ENCODE results near the gene IRF2.

The IRF2 gene

DNA sequence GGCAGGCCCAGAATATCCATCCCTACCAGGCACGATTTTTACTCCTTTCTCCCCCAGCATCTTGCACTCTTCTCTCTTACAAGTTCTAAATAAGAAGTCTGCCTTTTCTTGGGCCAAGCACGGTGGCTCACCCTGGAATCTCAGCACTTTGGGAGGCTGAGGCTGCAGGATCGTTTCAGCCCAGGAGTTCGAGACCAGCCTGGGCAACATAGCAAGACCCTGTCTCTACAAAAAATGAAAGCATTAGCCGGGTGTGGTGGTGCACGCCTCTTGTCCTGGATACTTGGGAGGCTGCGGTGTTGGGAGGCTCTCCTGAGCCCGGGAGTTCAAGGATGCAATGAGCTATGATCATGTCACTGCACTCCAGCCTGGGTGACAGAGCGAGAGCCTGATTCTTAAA lies 64.8 kb downstream of the IRF2 start:
- no peak for DNase-seq (ENCODE audit: low spot score)

DNA sequence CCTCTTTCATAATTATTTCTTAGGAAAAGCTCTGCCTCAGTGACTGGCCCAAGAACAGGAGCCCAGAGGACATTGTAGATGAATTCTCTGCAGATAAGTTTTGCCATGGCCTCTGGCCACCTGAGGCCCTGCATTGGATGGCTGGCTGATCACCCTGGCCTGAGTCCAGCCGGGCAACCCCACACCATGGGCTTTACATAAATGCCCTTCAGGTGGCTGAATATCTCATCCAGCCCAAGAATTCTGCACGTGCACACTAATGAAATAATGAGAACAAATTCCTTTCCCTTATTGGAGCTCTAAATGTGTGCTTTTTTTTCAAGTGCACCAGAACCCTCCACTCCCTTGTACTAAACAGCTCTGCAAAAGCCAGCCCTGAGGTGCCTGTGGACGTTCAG lies 65.7 kb downstream of the IRF2 start:
- no peak for DNase-seq (ENCODE audit: low spot score)

DNA sequence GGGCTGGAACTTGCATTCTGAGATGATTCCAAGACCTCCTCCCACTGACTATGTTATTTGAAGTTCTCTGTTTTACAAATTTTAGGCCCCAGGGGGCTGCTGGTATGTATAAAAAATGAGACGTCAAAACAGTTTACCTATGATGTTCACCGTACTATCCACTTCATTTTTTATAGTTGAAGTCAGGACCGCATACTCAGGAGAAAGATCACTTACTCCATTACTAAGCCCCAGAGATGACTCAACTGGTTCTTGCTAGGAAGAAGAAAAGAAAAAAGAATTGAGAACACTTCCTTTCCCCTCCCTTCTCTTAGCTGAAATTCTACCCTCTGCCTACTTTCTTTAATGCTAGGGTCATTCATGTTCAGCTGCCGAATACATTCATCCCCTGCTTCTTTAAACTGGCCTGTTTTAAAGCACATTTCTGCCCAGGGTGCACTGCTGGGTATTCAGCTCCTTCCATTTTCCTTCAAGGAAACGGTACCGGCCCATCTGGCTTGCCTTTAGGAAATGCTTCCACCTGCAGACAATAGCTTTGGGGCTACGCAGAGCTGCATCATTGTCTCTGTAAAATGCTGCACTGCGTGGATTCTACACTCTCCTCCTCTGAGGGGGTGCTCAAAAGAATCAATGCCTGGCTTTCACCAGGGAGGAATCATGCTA lies 66.2 kb downstream of the IRF2 start:
- DNase-seq (ENCODE audit: low spot score), result no peak

DNA sequence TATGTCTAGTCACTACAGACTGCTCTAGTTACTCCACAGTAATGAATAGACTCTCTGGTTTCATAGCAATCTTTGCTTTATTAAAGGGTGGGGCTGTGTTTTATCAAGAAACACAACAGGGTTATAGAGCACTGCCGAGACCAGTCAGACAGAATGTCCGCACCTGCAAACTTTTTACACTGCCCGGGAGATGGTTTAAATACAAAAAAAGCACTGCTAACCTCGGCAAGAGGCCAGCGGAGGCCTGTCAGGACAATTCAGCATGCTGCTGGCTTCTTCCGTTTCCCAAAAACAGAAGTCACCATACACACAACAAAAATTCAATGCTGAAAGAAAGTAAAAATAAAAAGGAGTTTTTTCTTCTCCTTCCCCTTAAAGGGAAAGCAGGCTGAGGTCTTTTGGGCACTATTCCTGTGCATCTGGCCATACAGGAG lies 67.4 kb downstream of the IRF2 start:
- no peak for DNase-seq (ENCODE audit: low spot score)

DNA sequence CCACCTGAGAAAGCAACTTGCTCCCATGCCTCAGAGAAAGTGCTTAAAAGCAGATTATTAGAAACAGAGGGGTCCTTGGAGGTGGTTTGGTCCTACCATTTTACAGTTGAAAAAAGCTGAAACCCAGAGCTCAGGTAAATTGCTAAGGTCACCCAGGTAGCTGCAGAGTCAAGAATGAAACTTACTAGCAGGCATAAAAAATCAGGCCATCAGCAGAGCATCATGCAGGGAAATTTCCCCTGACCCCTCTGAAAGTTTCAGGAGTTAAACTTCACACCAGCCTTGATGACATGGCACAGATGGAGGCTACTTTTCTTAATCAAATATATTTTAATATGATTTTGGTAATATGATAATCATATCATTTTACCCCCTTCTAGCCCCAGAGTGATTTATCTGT lies 70.3 kb downstream of the IRF2 start:
- no peak for DNase-seq (ENCODE audit: low spot score)

DNA sequence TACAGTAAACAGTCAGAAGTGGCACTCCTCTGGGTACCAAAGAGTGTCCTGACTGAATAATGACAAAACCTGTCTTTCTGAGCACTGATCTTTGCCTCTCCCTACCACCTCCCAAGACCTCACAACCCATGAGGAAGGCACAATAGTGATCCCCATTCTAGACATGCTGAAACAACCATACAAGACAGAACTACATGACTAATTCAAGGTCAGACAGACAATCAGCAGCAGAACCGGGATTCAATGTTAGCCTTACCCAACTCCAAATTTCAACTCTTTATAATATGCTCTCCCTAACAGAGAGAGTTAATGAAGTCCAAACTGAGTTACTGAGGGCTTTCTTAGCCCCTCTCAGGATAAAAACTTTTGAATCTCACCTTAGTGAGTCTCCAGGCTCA lies 71.0 kb downstream of the IRF2 start:
- no peak for DNase-seq (ENCODE audit: low spot score)

DNA sequence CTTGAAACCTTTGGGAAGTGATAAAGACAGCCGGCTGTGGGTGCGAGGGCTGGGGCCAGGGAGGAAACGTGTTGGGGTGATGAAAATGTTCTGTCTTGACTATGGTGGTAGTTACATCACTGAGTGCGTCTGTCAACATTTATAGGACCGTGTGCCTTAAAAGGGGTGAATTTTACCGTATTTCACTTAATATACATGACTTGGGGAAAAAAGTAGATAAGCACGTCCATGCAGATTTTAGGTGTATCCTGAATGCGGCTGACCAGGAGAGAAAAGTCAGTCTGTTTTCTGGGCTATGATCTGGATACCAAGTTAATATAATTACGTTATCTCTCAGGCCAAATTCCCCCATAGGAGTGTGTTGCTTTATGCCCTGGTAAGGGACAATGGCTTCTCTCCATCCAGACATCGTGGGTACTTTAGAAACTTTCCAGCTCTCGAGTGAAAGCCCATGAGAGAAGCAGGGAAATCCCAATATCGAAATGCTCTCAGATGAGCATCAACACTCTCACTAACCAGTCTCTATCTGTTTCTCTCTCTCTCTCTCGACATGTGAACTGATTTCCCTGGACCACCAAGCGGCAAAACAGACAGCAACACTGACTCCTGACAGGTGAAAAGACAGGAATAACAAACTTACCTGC lies 71.5 kb downstream of the IRF2 start:
- no peak for DNase-seq (ENCODE audit: low spot score)

DNA sequence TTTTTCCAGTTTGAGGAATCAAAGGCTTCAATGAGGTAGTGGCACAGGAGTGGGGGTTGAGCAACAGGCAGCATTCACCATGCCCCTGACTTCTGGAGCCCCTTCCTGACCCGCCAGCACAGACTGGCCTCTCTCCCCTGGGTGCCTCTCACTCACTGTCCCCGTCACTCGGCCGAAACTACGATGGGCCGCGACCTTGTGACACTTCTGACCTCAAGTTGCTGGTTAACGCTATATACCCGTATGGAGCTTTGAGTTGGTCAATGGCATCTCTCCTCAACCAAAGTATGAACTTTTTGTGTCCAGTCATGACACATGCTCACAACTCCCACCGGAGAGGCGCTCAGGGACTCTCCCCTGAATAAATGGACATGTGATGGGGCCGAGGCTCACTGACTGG lies 72.1 kb downstream of the IRF2 start:
- DNase-seq (ENCODE audit: low spot score), result no peak

DNA sequence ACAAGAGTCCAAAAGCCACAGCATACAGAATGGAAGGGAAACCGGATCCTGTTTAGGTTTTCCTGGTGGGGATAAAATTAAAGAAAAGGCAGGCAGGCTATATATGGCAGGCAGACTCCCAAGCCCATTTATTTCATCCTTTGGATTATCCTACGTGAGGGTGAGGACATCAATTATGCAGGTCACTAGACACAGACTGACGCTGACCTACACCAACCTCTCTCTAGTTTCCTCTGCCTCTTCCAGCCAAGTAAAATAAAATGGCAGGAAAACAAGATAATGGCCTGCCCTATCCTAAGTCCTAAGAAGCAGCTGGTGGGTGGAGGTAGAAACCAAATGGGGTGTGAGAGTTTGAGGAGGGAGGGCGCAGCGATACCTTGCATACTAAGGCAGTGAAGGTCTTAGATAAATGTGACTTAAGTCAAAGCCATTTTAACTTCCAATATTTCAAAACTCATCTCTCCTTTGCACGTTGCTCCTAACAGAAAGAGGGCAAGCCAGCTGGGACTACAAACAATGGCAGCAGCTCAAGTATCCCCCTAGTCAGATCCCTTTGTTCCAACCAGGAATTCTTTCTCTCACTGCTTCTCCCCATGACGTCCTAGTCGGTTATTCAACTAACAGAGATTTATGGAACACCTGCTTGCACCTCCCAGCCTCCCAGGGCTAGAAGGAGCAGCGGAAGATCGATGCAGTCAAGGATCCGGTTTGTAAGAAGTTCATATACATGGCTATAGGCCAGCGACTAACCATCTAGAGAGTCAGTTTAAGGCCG lies 72.8 kb downstream of the IRF2 start:
- DNase-seq (ENCODE audit: low spot score), result no peak

DNA sequence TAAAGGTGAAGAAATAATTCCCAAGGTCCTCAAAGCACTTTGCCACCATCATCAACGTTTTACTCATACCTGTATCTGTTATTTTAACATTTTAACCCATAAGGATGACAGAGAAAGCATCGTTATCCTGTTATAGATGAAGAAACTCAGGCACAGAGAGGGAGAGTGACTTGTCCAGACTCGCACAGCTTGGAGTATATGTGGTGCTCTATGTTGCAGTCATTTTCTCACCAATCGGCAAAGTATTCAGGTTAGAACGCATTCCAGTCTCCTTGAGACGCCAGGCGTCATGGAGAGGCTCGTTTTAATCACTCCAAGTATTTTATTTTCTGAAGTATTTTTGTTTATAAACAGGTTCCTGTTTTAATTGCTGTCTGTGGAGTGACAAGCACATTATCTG lies 73.5 kb downstream of the IRF2 start:
- no peak for DNase-seq (ENCODE audit: low spot score)

DNA sequence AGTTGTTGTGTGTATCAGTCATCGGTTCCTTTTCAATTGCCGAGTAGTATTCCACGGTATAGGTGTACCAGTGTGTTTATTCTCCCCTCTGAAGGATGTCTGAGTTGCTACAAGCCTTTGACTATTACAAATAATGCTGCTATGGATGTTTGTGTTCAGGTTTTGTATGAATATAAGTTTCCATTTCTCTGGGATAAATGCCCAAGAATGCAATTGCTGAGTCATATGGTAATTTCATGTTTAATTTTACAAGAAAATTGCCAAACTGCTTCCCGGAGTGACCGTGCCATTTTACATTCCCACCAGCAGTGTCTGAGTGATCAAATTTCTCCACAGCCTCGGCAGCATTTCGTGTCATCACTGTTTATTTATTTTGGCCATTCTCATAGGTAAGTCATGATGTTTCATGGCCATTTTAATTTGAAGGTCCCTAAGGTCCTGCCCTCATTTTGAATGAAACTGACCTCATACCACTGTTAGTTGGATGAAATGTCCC lies 73.9 kb downstream of the IRF2 start:
- no peak for DNase-seq (ENCODE audit: low spot score)

DNA sequence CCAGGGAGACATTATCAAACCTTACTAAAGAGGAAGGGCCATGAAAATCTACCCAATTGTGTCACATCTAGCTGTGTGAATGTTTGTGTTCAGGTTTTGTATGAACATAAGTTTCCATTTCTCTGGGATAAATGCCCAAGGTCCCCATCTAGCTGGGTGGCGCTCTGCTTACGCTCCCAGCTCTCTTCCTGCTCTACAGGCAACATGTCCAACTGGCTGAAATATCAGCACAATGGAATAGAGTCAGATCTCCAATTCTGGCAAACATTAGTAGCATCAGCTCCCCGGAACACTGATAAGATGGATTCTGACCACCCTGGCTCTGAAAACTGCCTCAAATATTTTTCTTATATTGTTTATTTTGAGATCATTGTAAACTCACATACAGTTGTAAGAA lies 74.8 kb downstream of the IRF2 start:
- DNase-seq (ENCODE audit: low spot score), result no peak

DNA sequence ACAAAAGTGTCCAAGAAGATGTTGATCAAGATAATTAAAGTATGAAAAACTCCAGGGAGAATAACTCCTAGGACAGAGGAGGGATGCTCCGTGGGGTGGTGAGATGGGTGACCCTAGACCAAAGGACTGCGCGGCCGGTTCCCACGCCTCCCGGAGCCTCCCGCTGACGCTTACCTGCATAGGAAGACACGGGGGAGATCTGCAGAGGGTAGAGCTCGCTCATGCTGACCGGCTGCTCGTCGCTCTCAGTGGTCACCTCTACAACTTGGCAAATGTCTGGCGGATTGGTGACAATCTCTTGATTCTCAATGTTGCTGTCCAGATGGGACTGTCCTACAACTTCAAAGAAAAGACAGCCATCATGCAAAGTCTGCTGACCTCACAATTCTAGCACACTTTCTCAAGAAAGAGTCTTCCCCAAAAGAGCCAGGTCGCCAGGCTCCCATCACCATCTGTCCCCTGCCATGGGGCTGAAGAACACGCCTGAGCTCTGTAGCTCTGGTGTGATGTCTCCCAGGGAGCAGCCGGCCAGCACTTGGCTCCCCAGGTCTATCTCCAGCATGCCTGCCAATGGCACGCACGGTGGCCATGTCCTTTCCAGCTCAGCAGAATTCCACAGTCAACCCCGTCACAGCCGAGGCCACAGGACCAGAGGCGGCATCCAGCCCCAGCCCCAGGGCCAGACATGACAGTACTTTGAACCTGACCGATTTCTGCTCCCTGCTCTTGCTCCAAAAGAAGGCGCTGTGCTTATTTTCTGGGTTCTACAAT lies 75.4 kb downstream of the IRF2 start:
- DNase-seq (ENCODE audit: low spot score), result no peak

DNA sequence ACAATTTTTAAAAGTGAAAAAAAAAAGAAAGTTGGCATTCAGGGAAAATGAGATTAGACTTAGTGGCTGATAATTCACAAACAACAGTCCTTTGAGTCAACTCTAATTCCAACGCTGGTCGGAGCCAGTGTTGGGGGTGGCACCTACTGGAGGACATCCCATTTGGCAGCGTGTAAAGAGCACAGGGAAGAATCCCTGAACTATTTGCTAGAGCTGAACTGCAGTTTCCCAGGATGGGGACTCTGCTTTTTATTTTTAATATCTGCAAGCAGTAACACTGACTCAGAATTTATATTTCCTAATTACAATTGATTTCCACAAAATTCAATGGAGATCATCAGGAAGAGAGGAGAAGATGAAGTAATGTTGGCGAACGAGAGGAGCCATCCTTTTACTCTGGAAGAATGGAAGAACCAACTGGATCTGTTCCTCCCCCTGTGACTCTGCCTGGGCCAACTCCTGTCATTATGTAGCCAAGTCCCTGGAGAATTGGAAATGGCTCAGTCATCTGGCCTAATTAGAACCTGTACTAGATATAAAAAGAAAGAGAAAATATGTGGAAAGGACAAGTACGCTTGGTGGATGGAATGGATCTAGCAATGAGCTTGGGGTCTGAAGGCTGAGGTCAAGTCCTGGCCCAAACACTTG lies 76.7 kb downstream of the IRF2 start:
- DNase-seq (ENCODE audit: low spot score), result no peak

DNA sequence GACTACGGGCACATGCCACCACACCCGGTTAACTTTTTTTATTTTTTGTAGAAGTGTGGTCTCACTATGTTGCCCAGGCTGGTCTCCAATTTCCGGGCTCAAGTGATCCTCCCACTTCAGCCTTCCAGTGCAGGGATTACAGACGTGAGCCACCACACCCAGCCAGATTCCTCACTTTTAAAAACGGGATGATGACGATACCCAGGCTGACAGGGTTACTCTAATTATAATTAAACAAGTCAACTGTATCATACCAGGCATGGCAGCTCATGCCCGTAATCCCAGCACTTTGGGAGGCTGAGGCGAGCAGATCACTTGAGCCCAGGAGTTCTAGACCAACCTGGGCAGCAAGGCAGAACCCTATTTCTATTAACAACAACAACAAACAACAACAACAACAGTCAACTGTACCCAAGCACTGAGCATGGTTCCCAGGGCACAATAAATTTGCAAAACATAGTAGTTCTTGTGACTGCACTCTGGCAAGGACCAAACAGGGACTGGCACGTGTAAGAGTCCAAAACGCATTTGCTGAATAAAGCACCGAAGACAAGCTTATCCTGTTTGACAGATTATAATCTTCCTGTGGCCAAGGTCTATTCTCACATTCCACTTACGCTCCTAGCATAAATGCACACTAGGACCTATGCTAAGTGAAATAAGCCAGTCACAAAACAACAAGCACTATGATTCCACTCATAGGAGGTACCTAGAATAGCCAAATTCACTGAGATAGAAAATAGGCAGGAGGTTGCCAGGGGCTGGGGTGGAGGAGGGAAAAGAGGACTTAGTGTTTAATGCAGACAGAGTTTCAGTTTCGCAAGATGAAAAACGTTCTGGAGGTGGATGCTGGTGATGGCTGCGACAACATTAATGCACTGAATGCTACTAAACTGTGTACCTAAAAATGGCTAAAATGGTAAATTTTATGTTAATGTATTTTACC lies 77.5 kb downstream of the IRF2 start:
- DNase-seq (ENCODE audit: low spot score), result no peak

DNA sequence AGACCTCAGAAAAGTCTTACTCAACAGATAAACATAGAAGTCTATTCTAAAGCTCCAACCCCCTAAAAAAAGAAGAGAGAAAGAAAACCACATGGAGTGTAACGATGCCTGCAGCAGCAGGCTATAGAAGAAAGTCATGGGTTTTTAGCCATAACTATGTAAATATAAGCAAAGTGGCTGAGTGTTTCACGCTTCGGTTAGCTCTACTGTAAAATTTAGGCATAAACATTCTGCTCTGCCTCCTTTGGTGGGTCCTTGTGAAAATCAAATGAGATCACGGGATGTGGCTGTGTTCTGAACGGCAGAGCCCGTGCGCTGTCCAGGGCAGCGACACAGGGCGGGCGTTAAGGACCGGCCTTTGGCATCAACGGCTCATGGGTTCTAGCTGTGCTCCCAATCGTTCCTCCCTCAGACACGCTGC lies 78.4 kb downstream of the IRF2 start:
- DNase-seq (ENCODE audit: low spot score), result no peak

DNA sequence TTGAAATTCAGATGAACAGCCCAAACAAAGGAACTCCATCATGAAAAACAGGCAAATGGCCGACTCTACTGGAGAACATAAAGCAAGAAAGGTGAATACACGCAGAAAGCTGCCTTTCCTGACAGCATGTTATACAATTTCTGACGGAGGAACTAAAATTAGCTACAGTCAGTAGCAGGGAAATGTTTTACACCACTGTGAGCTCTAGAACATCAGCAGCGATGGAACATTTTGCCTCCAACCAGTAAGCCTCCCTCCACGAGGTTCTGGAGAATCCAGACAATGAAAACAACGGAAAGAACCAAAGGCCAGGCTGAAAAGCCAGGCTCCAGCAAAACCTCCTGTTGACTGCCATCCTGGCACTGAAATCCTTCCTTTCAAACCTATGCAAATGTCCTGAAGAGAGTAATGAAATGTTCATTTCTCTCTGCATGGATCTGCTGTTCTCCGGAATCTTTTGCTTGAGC lies 78.9 kb downstream of the IRF2 start:
- no peak for DNase-seq (ENCODE audit: low spot score)

DNA sequence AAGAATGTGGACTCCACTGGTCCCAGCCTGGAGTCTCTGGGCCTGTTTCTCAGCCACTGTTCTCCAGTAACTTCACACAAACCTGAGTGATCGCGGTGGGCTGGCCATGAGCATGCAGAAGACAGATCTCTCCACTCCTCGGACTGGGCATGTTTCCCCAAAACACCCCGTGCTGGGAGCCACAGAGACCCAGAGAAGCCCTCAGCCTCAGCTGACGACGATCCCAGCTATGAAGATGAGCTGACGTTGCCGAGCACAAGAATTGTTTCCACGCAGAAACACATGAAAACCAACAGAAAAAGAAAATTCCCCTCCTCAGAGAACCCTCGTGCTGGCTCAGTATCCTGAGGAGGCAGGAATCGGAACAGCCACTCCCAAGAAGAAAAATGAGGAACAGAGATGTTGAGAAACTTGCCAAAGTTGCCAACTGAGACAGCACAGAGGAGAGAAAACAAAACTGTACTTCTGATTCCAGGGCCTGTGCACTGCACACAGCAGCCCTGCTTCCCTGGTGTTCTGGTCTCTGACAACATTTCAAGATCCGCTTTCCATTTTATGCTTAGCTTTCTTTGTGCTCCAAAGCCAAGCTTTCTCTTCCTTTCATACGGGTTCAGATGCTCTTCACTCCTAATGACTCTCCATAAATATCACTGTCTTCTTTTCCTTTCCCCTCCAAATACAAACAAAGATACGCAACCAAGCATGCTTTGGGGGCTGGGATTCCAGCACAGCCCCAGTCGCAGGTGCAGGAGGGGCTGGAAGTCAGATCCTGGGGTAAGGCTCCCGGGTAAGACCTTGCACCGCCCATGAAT lies 81.4 kb downstream of the IRF2 start:
- DNase-seq (ENCODE audit: low spot score), result no peak

DNA sequence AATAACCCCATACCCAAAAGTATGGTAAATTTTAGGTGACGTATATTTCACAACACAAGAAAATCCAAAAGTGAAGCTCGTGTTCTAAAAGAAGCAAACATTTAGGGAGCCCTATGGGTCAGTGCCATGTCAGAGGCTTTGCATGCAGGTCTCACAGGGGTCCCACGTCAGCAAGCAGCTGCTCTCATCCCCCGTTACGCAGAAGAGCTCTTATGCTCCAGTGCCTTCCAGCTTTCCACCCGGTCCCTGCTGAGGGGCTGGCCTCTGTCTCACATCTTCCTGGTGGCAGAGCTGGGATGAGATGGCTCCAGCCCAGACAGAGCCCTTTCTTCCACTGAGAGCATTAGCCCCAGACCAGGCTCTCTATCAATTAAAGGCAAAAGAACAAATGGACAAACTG lies 82.0 kb downstream of the IRF2 start:
- no peak for DNase-seq (ENCODE audit: low spot score)
